Esophagus squamous epithelium (tissue), 4 donors: ENCODE results near the gene DRAP1.

Source experiments
- CTCF ChIP-seq, 6 experiments: fragments of 450-650 bp in 4 of 6; fragments of 200-600 bp in 2 of 6; sonication (generic) in 2 of 6; IDR thresholded peaks; one replicate each; pipeline ENCODE4 v1.5.1; 2016 to 2019; ENCODE audit warnings: antibody characterized with exemption in 6 of 6, mild to moderate bottlenecking in 4 of 6, moderate library complexity in 4 of 6
- POLR2A ChIP-seq, 4 donors: fragments of 450-650 bp; IDR thresholded peaks; one replicate each; pipeline ENCODE4 v1.6.1; 2017; ENCODE audit warnings: antibody characterized with exemption in 4 of 4, mild to moderate bottlenecking in 4 of 4, moderate library complexity in 3 of 4

DNA sequence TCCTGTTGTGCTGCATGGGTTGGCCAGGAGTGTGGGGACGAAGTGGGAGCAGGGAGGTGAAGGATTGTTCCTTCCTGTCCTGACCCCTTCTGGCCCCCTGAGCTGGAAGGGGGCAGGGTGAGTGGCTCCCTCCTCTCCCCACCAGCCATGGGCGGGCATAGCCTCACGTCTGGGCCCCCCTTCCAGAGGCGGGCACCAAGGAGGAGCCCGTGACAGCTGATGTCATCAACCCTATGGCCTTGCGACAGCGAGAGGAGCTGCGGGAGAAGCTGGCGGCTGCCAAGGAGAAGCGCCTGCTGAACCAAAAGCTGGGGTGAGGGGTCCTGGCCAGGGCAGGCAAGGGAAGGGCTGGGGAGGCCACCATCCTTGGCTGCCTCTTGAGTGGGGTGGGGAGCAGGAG lies 45.7 kb downstream of the DRAP1 start:
- TF ChIP-seq CTCF (IDR thresholded peaks at IDR 0.05), result no peak
- TF ChIP-seq POLR2A (IDR thresholded peaks at IDR 0.05), result no peak
